ENCODE data around the gene OR1D5. TPM values are rescaled to one million over a fixed set of nuclear protein-coding genes. Genes with fewer than 3 reads are reported as not detected.

OR1D5 gene
- not detected for total RNA-seq

GRCh38 chr17:3063507-3063906 is at the start of gene OR1D5:
OR1D5 (minus strand) TSS chr17:3063607; CDS start chr17:3063607, 0 bp downstream.

GRCh38 chr17:3104322-3104721 is 40.9 kb upstream of the OR1D5 start, which contains the start of gene OR1D2:
OR1D2 (minus strand) TSS chr17:3104422; CDS start chr17:3092996, 11,426 bp downstream.

Other genes with a start within 250 kb of the OR1D5 start
- gene OR1D2, start 40.8 kb upstream of the OR1D5 start, total RNA-seq: not detected
- gene OR1G1, start 63.9 kb upstream of the OR1D5 start, total RNA-seq: not detected
- gene OR1A2, start 133.9 kb upstream of the OR1D5 start, total RNA-seq: not detected
- gene OR1A1, start 144.1 kb upstream of the OR1D5 start, total RNA-seq: not detected
- under 1 TPM; 0.26 to 0.30 TPM for gene OR3A1, start 234.8 kb upstream of the OR1D5 start, total RNA-seq

Data from activated naive CD4-positive, alpha-beta T cell treated with anti-CD3 and anti-CD28 coated beads, Interleukin-2, amount 10 ng/mL, durations not matched to agents 5 hours and 36 hours (primary cell).